ENCODE measurements around the gene SH2D3C. TPM values are rescaled to one million over a fixed set of nuclear protein-coding genes. Genes with fewer than 3 reads are reported as not detected.
A peak's percentile ranks its signal among the peaks of the same experiment; 100 is the strongest.

Gene SH2D3C
- polyA plus RNA-seq, 2 of the 4 experiments (the other 2 are of a cell fraction) = 0.06 TPM

- Histone ChIP-seq H3K27ac (no peak overlapping the region), H3K4me3 (no peak overlapping the region), H3K4me2 (peak overlapping the region; percentile 12; the same call in 2 of the 3 replicates), H3K9me3 (no peaks in the 10 kb centered on the region), H3K4me1 (peaks cover 9% of the 10 kb centered on the region)
- CTCF ChIA-PET = interaction anchor here (0.6 to 5.1 kb wide), 21 partner anchors 8 to 96 kb away, joined by 3 to 25 read pairs (median 4); partner anchors contain the start of gene TOR2A
- DNase-seq (ENCODE audit: low read depth in 1 of 2, low spot score in 1 of 2) (peak; percentile 45 to 50), ATAC-seq (peak; percentile 59 to 83), FAIRE-seq (no peak)
- WGBS (ENCODE audit: missing lambda C conversion rate) = 53% methylated on average over 28 of the region's 42 CpGs
- TF ChIP-seq SMC3 (IDR thresholded peaks at IDR 0.05) = peak; percentile 66; the same call in 2 of the 3 replicates
- TF ChIP-seq JUNB (IDR thresholded peaks at IDR 0.05) = no peak
- TF ChIP-seq RAD21 (conservative IDR thresholded peaks at IDR 0.05 in 1 of 2, IDR thresholded peaks at IDR 0.05 in 1 of 2) = peak; percentile 18 to 44; a peak in 4 of 5 replicates
- TF ChIP-seq, protein P1, sequence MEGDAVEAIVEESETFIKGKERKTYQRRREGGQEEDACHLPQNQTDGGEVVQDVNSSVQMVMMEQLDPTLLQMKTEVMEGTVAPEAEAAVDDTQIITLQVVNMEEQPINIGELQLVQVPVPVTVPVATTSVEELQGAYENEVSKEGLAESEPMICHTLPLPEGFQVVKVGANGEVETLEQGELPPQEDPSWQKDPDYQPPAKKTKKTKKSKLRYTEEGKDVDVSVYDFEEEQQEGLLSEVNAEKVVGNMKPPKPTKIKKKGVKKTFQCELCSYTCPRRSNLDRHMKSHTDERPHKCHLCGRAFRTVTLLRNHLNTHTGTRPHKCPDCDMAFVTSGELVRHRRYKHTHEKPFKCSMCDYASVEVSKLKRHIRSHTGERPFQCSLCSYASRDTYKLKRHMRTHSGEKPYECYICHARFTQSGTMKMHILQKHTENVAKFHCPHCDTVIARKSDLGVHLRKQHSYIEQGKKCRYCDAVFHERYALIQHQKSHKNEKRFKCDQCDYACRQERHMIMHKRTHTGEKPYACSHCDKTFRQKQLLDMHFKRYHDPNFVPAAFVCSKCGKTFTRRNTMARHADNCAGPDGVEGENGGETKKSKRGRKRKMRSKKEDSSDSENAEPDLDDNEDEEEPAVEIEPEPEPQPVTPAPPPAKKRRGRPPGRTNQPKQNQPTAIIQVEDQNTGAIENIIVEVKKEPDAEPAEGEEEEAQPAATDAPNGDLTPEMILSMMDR (IDR thresholded peaks at IDR 0.05) = peak; percentile 57
- POLR2A ChIA-PET = interaction anchor here (0.5 kb wide), 2 partner anchors 24 to 279 kb away, joined by 3 to 7 read pairs; no protein-coding TSS in a partner anchor
These were observed 47.0 kb upstream of the SH2D3C start for GRCh38 chr9:127825319-127826051.

DNA sequence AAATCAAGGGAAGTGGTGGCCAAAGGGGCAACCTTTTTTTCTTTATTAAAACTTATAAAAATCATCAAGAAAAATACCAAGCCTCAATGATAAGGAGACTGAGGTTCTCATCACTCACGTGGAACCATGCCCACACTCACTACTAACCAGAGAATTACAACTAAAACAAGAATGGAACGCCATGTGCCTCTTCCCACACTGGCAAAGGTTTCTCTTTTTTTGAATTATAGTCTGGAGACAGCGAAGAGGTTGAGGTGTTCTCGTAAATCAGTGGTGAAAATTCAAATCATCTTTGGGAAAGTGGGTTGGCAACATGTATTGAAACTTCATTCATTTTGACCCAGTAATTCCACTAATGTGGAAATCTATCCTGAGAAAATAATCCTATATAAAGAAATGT is 43.6 kb upstream of the SH2D3C start:
- Histone ChIP-seq H3K4me2 (no peak overlapping the region), H3K4me1 (no peaks in the 10 kb centered on the region), H3K9me3 (no peaks in the 10 kb centered on the region), H3K27ac (no peak overlapping the region), H3K4me3 (no peak overlapping the region)
- FAIRE-seq (no peak), ATAC-seq (no peak), DNase-seq (ENCODE audit: low read depth in 1 of 2, low spot score in 1 of 2) (no peak)
- WGBS (ENCODE audit: missing lambda C conversion rate) = 85% methylated on average over 4 of the region's 4 CpGs
- POLR2A ChIA-PET = no interaction called here
- TF ChIP-seq KDM5A (IDR thresholded peaks at IDR 0.05) = no peak
- no peak for TF ChIP-seq HEYL (CRISPR knock-in tag; IDR thresholded peaks at IDR 0.05)
- no peak for TF ChIP-seq ESRRA (IDR thresholded peaks at IDR 0.05; ENCODE audit: borderline replicate concordance, low read length)
- TF ChIP-seq ZNF302 (CRISPR knock-in tag; IDR thresholded peaks at IDR 0.05) = no peak
- no peak for TF ChIP-seq POLR2AphosphoS2 (conservative IDR thresholded peaks at IDR 0.05; ENCODE audit: low read length)
- TF ChIP-seq EHMT2 (IDR thresholded peaks at IDR 0.05; ENCODE audit: low read depth) = no peak
- TF ChIP-seq HMGXB4 (CRISPR knock-in tag; IDR thresholded peaks at IDR 0.05; ENCODE audit: borderline replicate concordance) = no peak
- TF ChIP-seq CHD2 (IDR thresholded peaks at IDR 0.05; ENCODE audit: low read length, partially characterized antibody) = no peak
- TF ChIP-seq CEBPB (IDR thresholded peaks at IDR 0.05) = no peak
- no peak for TF ChIP-seq HOXB5 (CRISPR knock-in tag; IDR thresholded peaks at IDR 0.05)
- TF ChIP-seq KDM1A (IDR thresholded peaks at IDR 0.05; ENCODE audit: low read depth) = no peak
- TF ChIP-seq ZC3H11A (IDR thresholded peaks at IDR 0.05) = no peak
- TF ChIP-seq NPAS2 (CRISPR knock-in tag; IDR thresholded peaks at IDR 0.05; ENCODE audit: borderline replicate concordance) = no peak
- no peak for TF ChIP-seq FOXS1 (CRISPR knock-in tag; IDR thresholded peaks at IDR 0.05)
- TF ChIP-seq MAX (IDR thresholded peaks at IDR 0.05) = no peak
- no peak for TF ChIP-seq MYC (IDR thresholded peaks at IDR 0.05; ENCODE audit: borderline replicate concordance, low read length)
- no peak for TF ChIP-seq NFE2L2 (conservative IDR thresholded peaks at IDR 0.05; ENCODE audit: low read length)
- no peak for TF ChIP-seq USF2 (IDR thresholded peaks at IDR 0.05)
- TF ChIP-seq, protein P1 (IDR thresholded peaks at IDR 0.05) = no peak
- CTCF ChIA-PET = interaction anchor here (1.2 to 5.1 kb wide), 2 partner anchors 17 to 48 kb away, joined by 3 to 22 read pairs; no protein-coding TSS in a partner anchor

Measured in A549 (cell line).